Endodermal cell (in vitro differentiated cells): ENCODE results near the gene ADK. TPM values are rescaled to one million over a fixed set of nuclear protein-coding genes. Genes with fewer than 3 reads are reported as not detected.

ENCODE experiments used
- DNase-seq: peaks from one replicate; pipeline ENCODE4 v3.0.0-alpha.2; 2017
- H3K27ac ChIP-seq: 2 replicates; pipeline ENCODE4 v1.5.1; 2013; ENCODE audit warnings: mild to moderate bottlenecking, low read depth, low read length, moderate library complexity
- H3K27me3 ChIP-seq: 2 replicates; pipeline ENCODE4 v1.6.1; 2013; ENCODE audit warnings: mild to moderate bottlenecking, low read length, moderate library complexity; ENCODE audit not compliant: insufficient read depth, control insufficient read depth, poor library complexity, severe bottlenecking
- H3K36me3 ChIP-seq: 2 replicates; pipeline ENCODE4 v1.7.0; 2013; ENCODE audit warnings: mild to moderate bottlenecking, low read length, moderate library complexity; ENCODE audit not compliant: control insufficient read depth, insufficient read depth
- H3K4me1 ChIP-seq: one replicate; pipeline ENCODE4 v1.7.0; 2013; ENCODE audit warnings: low read length; ENCODE audit not compliant: control insufficient read depth, insufficient read depth
- H3K4me3 ChIP-seq: 2 replicates; pipeline ENCODE4 v1.5.1; 2013; ENCODE audit warnings: mild to moderate bottlenecking, low read length, moderate library complexity
- H3K9ac ChIP-seq: 2 replicates; pipeline ENCODE4 v1.6.1; 2013; ENCODE audit warnings: mild to moderate bottlenecking, low read length, moderate library complexity; ENCODE audit not compliant: poor library complexity, severe bottlenecking; ENCODE audit errors: extremely low read depth
- H3K9me3 ChIP-seq: 2 replicates; pipeline ENCODE4 v1.6.1; 2013; ENCODE audit warnings: mild to moderate bottlenecking, low read length, moderate library complexity; ENCODE audit not compliant: control insufficient read depth
- H3K27ac Mint-ChIP-seq: 2 replicates; pipeline ENCODE4 v1.8.0; 2020; ENCODE audit warnings: mixed read lengths
- H3K27me3 Mint-ChIP-seq: 2 replicates; pipeline ENCODE4 v1.8.0; 2021; ENCODE audit warnings: mild to moderate bottlenecking, mixed read lengths; ENCODE audit not compliant: insufficient read depth
- H3K36me3 Mint-ChIP-seq: 2 replicates; pipeline ENCODE4 v1.8.0; 2020; ENCODE audit warnings: low read depth, mixed read lengths
- H3K4me1 Mint-ChIP-seq: 2 replicates; pipeline ENCODE4 v1.8.0; 2020; ENCODE audit warnings: mixed read lengths
- H3K4me3 Mint-ChIP-seq: 2 replicates; pipeline ENCODE4 v1.8.0; 2020; ENCODE audit warnings: mild to moderate bottlenecking, moderate library complexity, mixed read lengths
- H3K9me3 Mint-ChIP-seq: 2 replicates; pipeline ENCODE4 v1.8.0; 2020; ENCODE audit warnings: mild to moderate bottlenecking, mixed read lengths
- CTCF ChIP-seq: fragments of 200-600 bp; sonication (generic); conservative IDR thresholded peaks from 2 replicates; pipeline ENCODE4 v1.5.0; 2021; ENCODE audit warnings: antibody characterized with exemption, mild to moderate bottlenecking
- WGBS, 2 experiments: methylation state at CpG; one replicate each; pipeline versions ENCODE4 v1.1.5 to v1.1.7; 2013; ENCODE audit warnings: missing lambda C conversion rate in 2 of 2, mixed read lengths in 1 of 2; ENCODE audit not compliant: insufficient coverage in 1 of 2, insufficient read length in 1 of 2; 5-methylcytosine and 5-hydroxymethylcytosine counted together
- total RNA-seq, 2 donors: library from RNA; stranded (reverse); fragmentation: NEBNext Ultra II Directional in 1 of 2; extraction: Animal tissue kit (Norgen Biotek cat#: 25700) in 1 of 2; gene quantifications; 2 replicates in 1 of 2; 3 replicates in 1 of 2; pipeline ENCODE4 v1.2.1, GENCODE V29; 2021

ADK gene
- total RNA-seq, 2 donors from 2014 or later = 23.6 to 36.7 TPM

DNA sequence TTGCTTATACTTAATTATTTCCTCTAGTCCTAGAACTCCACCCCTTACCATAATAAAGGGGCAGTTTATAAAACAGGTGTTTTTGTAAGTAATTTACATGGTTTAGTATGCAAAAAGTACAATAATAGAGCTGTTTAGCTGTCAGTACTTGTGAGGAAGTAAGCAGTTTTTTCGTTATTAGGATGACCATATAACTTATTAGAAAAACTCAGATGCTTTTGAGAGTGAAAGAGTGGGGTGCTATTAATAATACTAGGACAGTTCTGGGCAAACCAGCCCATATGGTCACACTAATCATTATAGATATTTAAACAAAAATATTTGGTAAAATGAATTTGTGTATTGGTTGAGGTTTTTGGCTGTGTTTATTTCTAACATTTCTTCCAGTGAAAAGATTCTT is 473.5 kb downstream of the ADK start:
- Histone ChIP-seq H3K36me3 (no peaks in the 10 kb centered on the region), H3K27ac (no peak overlapping the region), H3K9me3 (peaks cover 15% of the 10 kb centered on the region), H3K27me3 (no peaks in the 10 kb centered on the region), H3K4me3 (no peak overlapping the region), H3K4me1 (no peaks in the 10 kb centered on the region), H3K9ac (no peak overlapping the region)
- Mint-ChIP-seq H3K9me3 (peaks cover 14% of the 10 kb centered on the region), H3K4me1 (peaks cover 3% of the 10 kb centered on the region), H3K27me3 (no peaks in the 10 kb centered on the region), H3K4me3 (no peak overlapping the region), H3K27ac (no peak overlapping the region), H3K36me3 (peaks cover 16% of the 10 kb centered on the region)
- 100% methylated on average over 1 of the region's 1 CpG; no CpG with 5 or more reads in 1 of the 2 experiments for WGBS, 2 experiments
- no peak for TF ChIP-seq CTCF
- no peak for DNase-seq

GRCh38 chr10:74628136-74628535 is 477.1 kb downstream of the ADK start:
- no peak overlapping the region for H3K27ac Mint-ChIP-seq
- no peaks in the 10 kb centered on the region for H3K9me3 Mint-ChIP-seq
- no peaks in the 10 kb centered on the region for H3K36me3 Mint-ChIP-seq

DNA sequence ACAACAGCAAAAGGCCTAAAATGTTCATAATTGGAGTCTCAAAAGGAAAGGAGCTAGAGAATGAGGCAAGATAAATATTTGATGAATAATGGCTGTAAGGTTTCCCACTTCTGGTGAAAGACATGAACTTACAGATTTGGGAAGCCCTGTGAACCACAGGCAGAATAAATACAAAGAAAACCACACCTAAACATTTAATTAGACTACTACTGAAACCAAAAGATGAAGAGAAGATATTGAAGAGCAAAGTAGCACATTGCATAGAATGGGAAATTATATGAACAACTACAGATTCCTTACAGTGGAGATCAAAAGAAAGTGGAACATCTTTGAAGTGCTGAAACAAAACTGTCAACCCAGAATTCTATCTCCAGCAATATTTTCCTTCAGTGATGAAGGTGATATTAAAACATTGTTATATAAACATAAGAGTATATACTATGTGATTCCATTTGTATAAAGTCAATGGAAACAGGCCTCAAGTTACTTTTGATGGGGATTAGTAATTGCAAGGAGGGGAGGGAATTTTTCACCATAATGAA is 484.0 kb downstream of the ADK start:
- Mint-ChIP-seq H3K4me1 (no peaks in the 10 kb centered on the region), H3K36me3 (peaks cover 5% of the 10 kb centered on the region), H3K27me3 (no peaks in the 10 kb centered on the region), H3K27ac (no peak overlapping the region), H3K9me3 (peaks cover 19% of the 10 kb centered on the region), H3K4me3 (no peak overlapping the region)
- Histone ChIP-seq H3K27ac (no peak overlapping the region), H3K27me3 (no peaks in the 10 kb centered on the region), H3K36me3 (peaks cover 8% of the 10 kb centered on the region), H3K4me1 (no peaks in the 10 kb centered on the region), H3K9ac (no peak overlapping the region), H3K4me3 (no peak overlapping the region), H3K9me3 (peaks cover 21% of the 10 kb centered on the region)
- no peak for DNase-seq
- no peak for TF ChIP-seq CTCF

More at GRCh38 chr10:74628136-74628535, 477.1 kb downstream of the ADK start:
- Mint-ChIP-seq H3K27me3 (no peaks in the 10 kb centered on the region), H3K4me3 (no peak overlapping the region), H3K4me1 (peaks cover 3% of the 10 kb centered on the region)
- 75 to 83% methylated on average over 2 of the region's 2 CpGs for WGBS, 2 experiments
- H3K9ac ChIP-seq = no peak overlapping the region
- no peaks in the 10 kb centered on the region for H3K27me3 ChIP-seq
- DNase-seq = no peak
- H3K4me1 ChIP-seq = no peaks in the 10 kb centered on the region
- no peaks in the 10 kb centered on the region for H3K9me3 ChIP-seq
- TF ChIP-seq CTCF = no peak
- peaks cover 2% of the 10 kb centered on the region for H3K36me3 ChIP-seq
- no peak overlapping the region for H3K27ac ChIP-seq
- no peak overlapping the region for H3K4me3 ChIP-seq
